Sciatic nerve (tissue), 2 donors: ENCODE data around the gene COL25A1. TPM values are rescaled to one million over a fixed set of nuclear protein-coding genes. Genes with fewer than 3 reads are reported as not detected.
"Not testable (repeated sequence)": the region's sequence is repeated elsewhere in the genome, so short reads cannot be mapped to it uniquely, and the experiment has no call there.

Experiments used
- ATAC-seq: fragments of 200-7000 bp; cut with Tn5 transposase; one replicate; pipeline ENCODE4 v1.9.1; 2020; ENCODE audit warnings: mild to moderate bottlenecking, moderate library complexity
- DNase-seq: peaks from one replicate; pipeline ENCODE4 v3.0.0-alpha.2; 2020; ENCODE audit warnings: low spot score
- intact Hi-C: fragments of 100-400 bp; cut with DNase I; formaldehyde crosslinking; loops from one replicate; pipeline ENCODE4 v1.14.2; 2022
- total RNA-seq: library from RNA; stranded (reverse); fragmentation: NEBNext Ultra II Directional; extraction: Animal tissue kit (Norgen Biotek cat#: 25700); gene quantifications from one replicate; pipeline ENCODE4 v1.2.1, GENCODE V29; 2021
- donor health status: DM: no; HTN: no; CAD: no.
- donor health status: DM: no; HTN: no; CAD: no.

The COL25A1 gene
- total RNA-seq, 1 donor from 2014 or later = 6.2 TPM

GRCh38 chr4:109149836-109150235, 152.6 kb downstream of the COL25A1 start:
- DNase-seq (no peak), ATAC-seq (no peak)
- intact Hi-C loops = no loop called here

GRCh38 chr4:109148577-109149075, 153.8 kb downstream of the COL25A1 start:
- intact Hi-C loops = no loop called here
- DNase-seq (no peak), ATAC-seq (no peak)

GRCh38 chr4:109147135-109147534, 155.3 kb downstream of the COL25A1 start:
- no peak for DNase-seq
- intact Hi-C loops = no loop called here
- no peak for ATAC-seq

GRCh38 chr4:109146499-109146898, 156.0 kb downstream of the COL25A1 start:
- intact Hi-C loops = no loop called here
- no peak for ATAC-seq
- DNase-seq = no peak

- intact Hi-C loops, ATAC-seq, DNase-seq: not testable (repeated sequence)
Observed at GRCh38 chr4:109138125-109138524, 164.3 kb downstream of the COL25A1 start.

- intact Hi-C loops = no loop called here
- ATAC-seq (no peak), DNase-seq (no peak)
Observed at GRCh38 chr4:109134921-109135320, 167.5 kb downstream of the COL25A1 start.

GRCh38 chr4:109134268-109134667, 168.2 kb downstream of the COL25A1 start:
- ATAC-seq (no peak), DNase-seq (no peak)
- intact Hi-C loops = no loop called here

- intact Hi-C loops = no loop called here
- no peak for ATAC-seq
Observed at GRCh38 chr4:109131559-109131958, 170.9 kb downstream of the COL25A1 start.

GRCh38 chr4:109128589-109128988, 173.9 kb downstream of the COL25A1 start:
- ATAC-seq (no peak), DNase-seq (no peak)
- intact Hi-C loops = no loop called here

More at GRCh38 chr4:109131559-109131958, 170.9 kb downstream of the COL25A1 start:
- DNase-seq = no peak

GRCh38 chr4:109127866-109128265, 174.6 kb downstream of the COL25A1 start:
- ATAC-seq (no peak), DNase-seq (no peak)
- intact Hi-C loops = no loop called here

- ATAC-seq (no peak), DNase-seq (no peak)
- intact Hi-C loops = no loop called here
Observed at GRCh38 chr4:109126856-109127255, 175.6 kb downstream of the COL25A1 start.

GRCh38 chr4:109125084-109125483, 177.4 kb downstream of the COL25A1 start:
- intact Hi-C loops = no loop called here

GRCh38 chr4:109123951-109124350, 178.5 kb downstream of the COL25A1 start:
- no peak for DNase-seq
- intact Hi-C loops = no loop called here
- no peak for ATAC-seq

More at GRCh38 chr4:109125084-109125483, 177.4 kb downstream of the COL25A1 start:
- DNase-seq (no peak), ATAC-seq (no peak)

GRCh38 chr4:109121561-109121960, 180.9 kb downstream of the COL25A1 start:
- ATAC-seq = no peak
- intact Hi-C loops = no loop called here
- DNase-seq = no peak

- ATAC-seq (no peak), DNase-seq (no peak)
- intact Hi-C loops = no loop called here
Observed at GRCh38 chr4:109119852-109120251, 182.6 kb downstream of the COL25A1 start.

GRCh38 chr4:109118635-109119034, 183.8 kb downstream of the COL25A1 start:
- no peak for DNase-seq
- ATAC-seq = no peak
- intact Hi-C loops = no loop called here

- intact Hi-C loops = no loop called here
- DNase-seq (no peak), ATAC-seq (no peak)
Observed at GRCh38 chr4:109114501-109114900, 188.0 kb downstream of the COL25A1 start.

- no peak for ATAC-seq
- DNase-seq = no peak
- intact Hi-C loops = no loop called here
Observed at GRCh38 chr4:109113521-109113920, 188.9 kb downstream of the COL25A1 start.

GRCh38 chr4:109111031-109111430, 191.4 kb downstream of the COL25A1 start:
- ATAC-seq (no peak), DNase-seq (no peak)
- intact Hi-C loops = no loop called here

- DNase-seq, intact Hi-C loops, ATAC-seq: not testable (repeated sequence)
Observed at GRCh38 chr4:109108215-109108614, 194.2 kb downstream of the COL25A1 start.

GRCh38 chr4:109094056-109094455, 208.4 kb downstream of the COL25A1 start:
- intact Hi-C loops = no loop called here
- ATAC-seq (peak; percentile 51), DNase-seq (no peak)
